ENCODE data around the gene GMPPA.

Gene GMPPA

GRCh38 chr2:219486380-219486959 lies 12.2 kb upstream of the GMPPA start:
- no peak for DNase-seq (ENCODE audit: low read depth in 2 of 2)

GRCh38 chr2:219488149-219488843 lies 10.4 kb upstream of the GMPPA start:
- DNase-seq (ENCODE audit: low read depth in 2 of 2): no peak

GRCh38 chr2:219488844-219489194 lies 9.9 kb upstream of the GMPPA start:
- DNase-seq (ENCODE audit: low read depth in 2 of 2): no peak

- no peak for DNase-seq (ENCODE audit: low read depth in 2 of 2)
Observed at GRCh38 chr2:219489315-219489714, 9.4 kb upstream of the GMPPA start.

- no peak for DNase-seq (ENCODE audit: low read depth in 2 of 2)
Observed at GRCh38 chr2:219490186-219490585, 8.5 kb upstream of the GMPPA start.

GRCh38 chr2:219490600-219491130 lies 8.0 kb upstream of the GMPPA start:
- DNase-seq (ENCODE audit: low read depth in 2 of 2): no peak

- DNase-seq (ENCODE audit: low read depth in 2 of 2): no peak
Observed at GRCh38 chr2:219491278-219491963, 7.3 kb upstream of the GMPPA start.

GRCh38 chr2:219492575-219492974 lies 6.1 kb upstream of the GMPPA start:
- DNase-seq (ENCODE audit: low read depth in 2 of 2): no peak

- no peak for DNase-seq (ENCODE audit: low read depth in 2 of 2)
Observed at GRCh38 chr2:219493086-219493485, 5.6 kb upstream of the GMPPA start.

- DNase-seq (ENCODE audit: low read depth in 2 of 2): no peak
Observed at GRCh38 chr2:219494952-219495530, 3.6 kb upstream of the GMPPA start.

GRCh38 chr2:219495531-219496122 lies 3.1 kb upstream of the GMPPA start:
- DNase-seq (ENCODE audit: low read depth in 2 of 2): peak; percentile 37 to 41

- no peak for DNase-seq (ENCODE audit: low read depth in 2 of 2)
Observed at GRCh38 chr2:219496247-219496824, 2.4 kb upstream of the GMPPA start.

- DNase-seq (ENCODE audit: low read depth in 2 of 2): no peak
Observed at GRCh38 chr2:219496825-219497494, 1.7 kb upstream of the GMPPA start.

GRCh38 chr2:219497495-219498279 lies 1.0 kb upstream of the GMPPA start:
- DNase-seq (ENCODE audit: low read depth in 2 of 2): no peak

- no peak for DNase-seq (ENCODE audit: low read depth in 2 of 2)
Observed at GRCh38 chr2:219499058-219499307, 292 bp downstream of the GMPPA start.

GRCh38 chr2:219499555-219499954 lies 864 bp downstream of the GMPPA start:
- no peak for DNase-seq (ENCODE audit: low read depth in 2 of 2)

- no peak for DNase-seq (ENCODE audit: low read depth in 2 of 2)
Observed at GRCh38 chr2:219500135-219500534, 1.4 kb downstream of the GMPPA start.

- DNase-seq (ENCODE audit: low read depth in 2 of 2): no peak
Observed at GRCh38 chr2:219501849-219502248, 3.2 kb downstream of the GMPPA start.

- no peak for DNase-seq (ENCODE audit: low read depth in 2 of 2)
Observed at GRCh38 chr2:219502618-219503017, 3.9 kb downstream of the GMPPA start.

GRCh38 chr2:219505585-219505984 lies 6.9 kb downstream of the GMPPA start:
- DNase-seq (ENCODE audit: low read depth in 2 of 2): no peak
